H1 (cell line): ENCODE measurements around the gene ARHGEF3. TPM values are rescaled to one million over a fixed set of nuclear protein-coding genes. Genes with fewer than 3 reads are reported as not detected.

Experiments used
- ASH2L ChIP-seq: fragments of 200-600, 300-600 bp; sonication (generic); IDR thresholded peaks from one replicate; pipeline ENCODE4 v1.7.1; 2017; ENCODE audit warnings: low read length
- EZH2 ChIP-seq: fragments of 200-600 bp; sonication (generic); IDR thresholded peaks from 2 replicates; pipeline ENCODE4 v1.7.1; 2012; ENCODE audit warnings: low read depth, mild to moderate bottlenecking, moderate library complexity, low read length, inconsistent platforms; ENCODE audit not compliant: severe bottlenecking
- GABPA ChIP-seq: IDR thresholded peaks from 2 replicates; pipeline ENCODE4 v1.6.1; 2011; ENCODE audit warnings: mild to moderate bottlenecking, low read length, moderate library complexity, borderline replicate concordance; ENCODE audit not compliant: insufficient read depth
- SIRT6 ChIP-seq: IDR thresholded peaks from one replicate; pipeline ENCODE4 v1.7.1; 2012; ENCODE audit warnings: low read length, inconsistent platforms
- polyA plus RNA-seq, 7 experiments: library from polyadenylated mRNA; depleted of rRNA in 3 of 7; stranded (reverse) in 5 of 7; unstranded in 2 of 7; fragments of >200 nt in 5 of 7; fragments of 200-250 nt in 2 of 7; gene quantifications; 1 replicate in 5 of 7; 2 replicates in 1 of 7; 4 replicates in 1 of 7; pipeline versions ENCODE4 v1.2.1 to v1.2.3, GENCODE V29; 2011 to 2013; ENCODE audit warnings: missing spikeins in 2 of 7, mixed read lengths in 2 of 7
- total RNA-seq: library from RNA; stranded (reverse); fragmentation: NEBNext Ultra II Directional; extraction: Animal tissue kit (Norgen Biotek cat#: 25700); gene quantifications from 2 replicates; pipeline ENCODE4 v1.2.1, GENCODE V29; 2021

ARHGEF3 gene
- total and polyA plus RNA-seq, 2 of the 8 experiments (the other 6 are each of a cell fraction or from before 2014, with no cell fraction given), result 2.8 to 6.0 TPM

DNA sequence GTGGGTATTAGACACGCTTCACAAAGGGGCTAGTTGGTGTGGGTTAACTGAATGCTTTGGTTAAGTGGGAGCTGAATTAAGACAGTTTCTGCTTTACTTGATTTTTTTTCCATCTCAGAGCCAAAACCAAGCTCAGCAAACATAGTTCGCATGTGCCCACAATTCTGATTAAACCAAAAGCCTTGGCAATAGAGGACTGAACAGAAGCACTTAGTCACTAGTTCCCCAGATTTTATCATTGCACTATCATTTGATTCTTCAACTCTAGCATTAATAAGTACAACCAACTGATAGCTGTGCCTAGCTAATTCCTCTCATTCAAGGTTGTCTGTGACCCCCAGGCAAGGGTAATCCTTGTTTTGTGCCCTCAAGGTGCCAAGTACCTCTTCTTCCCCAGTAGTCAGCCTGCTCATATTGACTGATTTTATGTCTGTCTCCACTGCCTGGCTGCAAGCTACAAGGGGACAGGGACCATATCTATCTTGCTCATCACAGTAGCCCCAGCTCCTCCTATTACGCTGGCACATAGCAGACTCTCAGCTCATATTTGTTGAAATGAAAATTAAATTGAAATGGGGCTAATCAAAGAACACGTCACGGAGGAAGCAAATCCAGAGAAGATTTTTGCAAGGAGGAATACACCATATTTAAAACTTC lies 9.9 kb upstream of the ARHGEF3 start (continued):
- no peak for TF ChIP-seq GABPA
- no peak for TF ChIP-seq ASH2L
- no peak for TF ChIP-seq EZH2
- TF ChIP-seq SIRT6, result no peak
